SIG-M5 treated with dmso at 0.1 percent for 504 hours (cell line): ENCODE measurements around the gene GRID1.
"Not testable (repeated sequence)": the region's sequence is repeated elsewhere in the genome, so short reads cannot be mapped to it uniquely, and the experiment has no call there.

ENCODE experiments used
- DNase-seq: peaks from one replicate; lab custom pipeline; 2025; ENCODE audit not compliant: unreplicated experiment; lab: John Stamatoyannopoulos, UW

GRID1 gene

DNA sequence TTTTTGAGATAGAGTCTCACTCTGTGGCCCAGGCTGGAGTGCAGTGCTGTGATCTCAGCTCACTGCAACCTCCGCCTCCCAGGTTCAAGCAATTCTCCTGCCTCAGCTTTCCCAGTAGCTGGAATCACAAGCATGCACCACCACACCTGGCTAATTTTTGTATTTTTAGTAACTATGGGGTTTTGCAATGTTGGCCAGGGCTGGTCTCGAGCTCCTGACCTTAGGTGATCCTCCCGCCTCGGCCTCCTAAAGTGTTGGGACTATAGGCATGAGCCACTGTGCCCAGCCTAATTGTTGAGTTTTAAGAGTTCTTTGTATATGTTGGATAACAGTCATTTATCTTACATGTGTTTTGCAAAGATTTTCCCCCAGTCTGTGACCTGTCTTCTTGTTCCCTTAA lies 667.5 kb downstream of the GRID1 start:
- not testable (repeated sequence) for DNase-seq

DNA sequence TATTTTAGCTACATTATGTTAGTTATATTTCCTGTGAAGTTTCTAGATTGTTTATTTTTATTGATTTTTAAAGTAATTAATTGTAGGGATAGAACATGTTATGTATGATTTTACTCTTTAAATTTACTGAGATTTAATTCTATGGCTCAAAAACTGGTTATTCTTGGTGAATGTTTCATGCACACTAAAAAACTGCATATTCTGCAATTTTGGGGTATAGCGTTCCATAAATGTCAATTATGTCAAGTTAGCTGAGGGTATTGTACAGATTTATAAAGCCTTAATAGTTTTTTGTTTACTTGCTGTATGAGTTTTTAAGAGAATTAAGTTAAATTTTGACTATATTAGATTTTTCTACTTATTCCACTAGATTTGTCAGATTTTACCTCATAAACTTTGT lies 669.7 kb downstream of the GRID1 start:
- DNase-seq, result no peak

DNA sequence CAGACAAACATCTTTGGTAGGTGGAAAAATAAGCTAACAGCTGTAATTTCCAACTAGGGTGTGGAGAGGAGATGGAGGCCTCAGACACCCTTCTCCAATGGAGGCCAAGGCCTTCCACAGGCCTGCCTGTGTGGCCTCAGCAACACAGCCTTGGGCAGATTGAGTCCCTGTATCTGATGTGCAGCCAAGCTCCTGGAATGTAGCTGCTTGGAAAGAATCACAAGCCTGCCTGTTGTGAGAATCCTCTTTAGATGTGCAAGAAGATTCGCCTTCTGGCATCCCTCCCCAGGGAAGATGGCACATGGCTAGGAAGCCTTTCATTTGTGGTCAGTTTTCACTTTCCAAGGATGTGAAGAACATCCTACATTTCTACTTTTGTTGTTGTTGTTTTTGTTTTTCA lies 684.0 kb downstream of the GRID1 start:
- DNase-seq, result no peak

DNA sequence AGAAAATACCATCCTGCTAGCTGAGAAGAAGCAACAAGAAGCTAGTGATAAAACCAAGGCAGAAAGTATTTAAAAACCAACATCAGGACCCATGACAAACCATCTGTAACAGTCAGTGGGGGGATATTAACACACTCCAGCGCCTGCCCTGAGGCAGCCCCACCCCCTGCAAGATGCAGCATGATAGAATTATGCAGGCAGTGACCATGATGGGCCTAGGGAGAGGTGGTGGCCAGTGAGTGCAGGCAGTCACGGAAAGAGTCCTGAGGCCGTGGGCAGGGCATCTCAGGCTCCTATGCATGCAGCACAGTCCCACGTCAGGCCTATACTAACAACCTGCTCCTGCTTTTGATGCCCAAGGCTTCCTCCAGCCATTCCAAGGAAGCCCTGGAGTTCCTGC lies 686.9 kb downstream of the GRID1 start:
- DNase-seq, result no peak

DNA sequence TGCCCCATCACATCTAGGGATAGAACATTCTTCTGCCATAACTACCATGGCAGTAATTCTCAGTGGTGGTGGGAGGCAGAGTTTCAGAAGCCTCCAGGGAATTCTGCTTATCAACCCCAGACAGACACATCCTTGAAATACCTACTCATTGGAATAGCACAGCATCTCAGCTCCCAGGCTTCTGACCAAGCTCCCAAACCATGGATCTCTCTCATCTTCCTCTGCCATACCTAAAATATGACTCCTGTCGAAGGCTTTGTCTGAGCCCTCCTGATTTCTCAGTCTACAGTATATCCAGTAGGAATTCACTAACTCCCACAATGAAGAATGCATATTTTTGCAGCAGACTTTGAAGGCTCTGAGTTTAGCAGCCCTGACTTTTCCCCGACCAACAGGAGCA lies 687.5 kb downstream of the GRID1 start:
- DNase-seq, result no peak

DNA sequence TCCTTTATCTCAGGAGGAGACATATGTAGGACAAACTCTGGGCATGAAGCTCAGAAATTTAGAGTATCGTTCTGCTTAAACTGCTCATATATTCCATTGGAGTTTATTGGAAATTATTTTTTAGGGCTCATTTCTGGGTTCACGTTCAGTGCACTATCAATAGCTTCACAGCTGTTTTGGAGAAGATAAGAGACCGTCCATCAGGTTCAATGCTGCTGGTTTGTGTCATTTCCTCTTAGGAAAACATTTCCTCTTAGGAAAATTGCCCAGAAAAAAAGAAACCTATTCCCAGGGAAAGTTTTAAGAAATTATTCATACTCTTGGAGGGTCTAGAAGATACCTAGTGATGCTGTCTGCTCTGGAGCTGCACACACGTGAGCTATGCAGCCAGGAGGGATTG lies 691.7 kb downstream of the GRID1 start:
- no peak for DNase-seq

DNA sequence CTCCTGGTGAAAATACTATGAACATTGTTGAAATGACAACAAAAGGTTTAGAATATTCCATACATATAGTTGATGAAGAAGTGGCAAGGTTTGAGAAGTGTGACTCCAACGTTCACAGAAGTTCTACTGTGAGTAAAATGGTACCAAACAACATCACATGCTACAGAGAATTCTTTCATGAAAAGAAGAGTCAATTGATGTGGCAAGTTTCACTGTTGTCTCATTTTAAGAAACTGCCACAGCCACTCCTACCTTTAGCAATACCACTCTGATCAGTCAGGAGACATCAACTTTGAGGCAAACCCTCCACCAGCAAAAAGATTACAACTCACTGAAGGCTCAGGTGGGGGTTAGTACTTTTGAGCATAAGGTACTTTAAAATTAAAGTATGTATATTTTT lies 693.3 kb downstream of the GRID1 start:
- no peak for DNase-seq

- DNase-seq, result no peak
Measured at GRCh38 chr10:85671530-85671929, 695.1 kb downstream of the GRID1 start.

DNA sequence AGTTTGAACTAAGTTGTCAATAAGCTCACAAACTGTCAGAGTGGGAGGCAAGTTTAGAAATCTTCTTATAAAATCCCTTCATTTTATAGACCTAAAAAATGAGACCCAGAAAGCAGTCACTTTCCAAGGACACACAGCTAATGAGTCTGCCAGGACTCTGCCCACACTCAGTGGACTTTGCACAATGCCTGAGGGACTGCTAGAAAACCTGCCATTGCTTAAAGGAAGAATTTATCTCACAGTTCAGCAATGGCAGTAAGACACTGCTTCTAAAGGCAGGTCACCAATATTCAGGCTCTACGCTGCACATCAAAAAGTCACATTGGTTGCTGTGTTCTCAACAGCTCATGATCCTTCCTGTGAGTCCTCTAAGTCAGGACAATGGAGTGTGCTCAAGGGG lies 698.1 kb downstream of the GRID1 start:
- no peak for DNase-seq

GRCh38 chr10:85667638-85668233 lies 698.9 kb downstream of the GRID1 start:
- DNase-seq, result no peak

GRCh38 chr10:85666987-85667386 lies 699.6 kb downstream of the GRID1 start:
- DNase-seq, result no peak

GRCh38 chr10:85666102-85666501 lies 700.5 kb downstream of the GRID1 start:
- DNase-seq, result no peak

- no peak for DNase-seq
Measured at GRCh38 chr10:85665681-85666080, 700.9 kb downstream of the GRID1 start.

GRCh38 chr10:85665078-85665477 lies 701.5 kb downstream of the GRID1 start:
- no peak for DNase-seq

- DNase-seq, result no peak
Measured at GRCh38 chr10:85661123-85661522, 705.5 kb downstream of the GRID1 start.

- DNase-seq, result no peak
Measured at GRCh38 chr10:85659331-85659730, 707.3 kb downstream of the GRID1 start.

- no peak for DNase-seq
Measured at GRCh38 chr10:85658518-85658917, 708.1 kb downstream of the GRID1 start.

GRCh38 chr10:85657476-85658113 lies 709.0 kb downstream of the GRID1 start:
- no peak for DNase-seq

DNA sequence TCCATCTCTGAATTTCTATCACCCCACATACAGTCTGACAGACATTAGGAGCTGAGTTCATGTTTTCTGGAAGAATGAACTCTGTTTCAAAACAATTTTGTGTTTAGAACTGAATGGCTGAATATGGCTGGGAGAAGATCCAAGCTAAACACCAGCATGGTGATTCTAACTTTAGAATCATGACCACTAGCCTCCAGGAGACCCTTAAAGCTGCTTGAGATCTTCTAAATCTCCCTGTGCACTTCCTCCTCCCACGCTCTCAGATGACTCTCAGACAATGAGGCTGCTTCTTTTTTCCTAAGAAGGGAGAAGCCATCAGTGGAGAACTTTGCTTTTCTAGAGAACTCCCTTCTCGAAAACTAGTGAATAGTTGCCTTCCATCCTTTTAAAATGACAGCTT lies 711.2 kb downstream of the GRID1 start:
- DNase-seq, result no peak

DNA sequence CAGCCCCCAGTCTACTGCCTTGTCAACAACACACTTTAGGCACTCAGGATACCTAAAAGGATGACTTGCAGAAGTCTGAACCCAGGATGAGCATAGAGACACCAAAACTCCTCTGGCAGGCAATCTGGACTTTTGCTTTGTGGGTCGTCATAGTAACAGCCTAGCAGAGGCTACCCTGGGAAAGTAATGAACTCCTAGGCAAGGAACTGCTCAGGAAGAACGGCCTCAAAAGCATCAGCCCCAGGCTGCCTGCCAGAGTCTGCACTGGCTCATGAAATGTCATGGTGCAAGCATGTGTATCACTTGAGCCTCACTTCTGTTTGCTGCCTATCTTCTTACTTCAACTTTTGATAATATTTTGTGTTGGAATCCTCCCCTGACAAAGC lies 715.1 kb downstream of the GRID1 start:
- DNase-seq, result no peak

DNA sequence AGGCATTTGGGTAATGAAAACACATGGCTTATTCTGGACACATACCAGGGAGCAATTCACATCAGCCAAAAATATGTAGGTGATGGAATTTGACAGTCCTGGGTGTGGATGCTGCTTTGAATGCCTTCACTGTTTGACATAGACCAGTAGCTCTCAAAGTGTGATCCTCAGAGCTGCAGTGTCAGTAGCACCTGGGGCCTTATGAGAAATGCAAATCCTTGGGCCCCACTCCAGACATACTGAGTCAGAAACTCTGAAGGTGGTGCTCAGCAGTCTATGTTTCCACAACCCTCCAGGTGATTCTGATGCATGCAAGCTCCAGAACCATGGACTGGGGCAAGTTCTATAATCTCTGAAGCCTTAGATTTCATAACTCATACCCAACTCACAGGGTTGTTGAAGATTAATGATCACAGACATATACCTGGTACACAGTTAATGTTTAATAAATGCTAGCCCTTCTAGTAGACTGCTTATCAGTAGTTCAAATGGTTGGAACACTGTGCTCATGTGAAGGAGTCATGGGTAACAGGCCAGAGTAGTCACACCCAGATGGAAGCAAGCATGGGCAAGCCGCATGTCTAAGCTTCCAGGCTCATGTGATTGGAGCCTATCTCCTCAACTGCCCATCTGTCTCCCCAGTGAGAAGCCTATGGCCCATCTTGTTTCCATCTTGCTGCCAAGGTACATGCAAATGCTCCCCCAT lies 715.7 kb downstream of the GRID1 start:
- no peak for DNase-seq

- no peak for DNase-seq
Measured at GRCh38 chr10:85649461-85649860, 717.1 kb downstream of the GRID1 start.
